ENCODE measurements around the gene SLA2.

DNA sequence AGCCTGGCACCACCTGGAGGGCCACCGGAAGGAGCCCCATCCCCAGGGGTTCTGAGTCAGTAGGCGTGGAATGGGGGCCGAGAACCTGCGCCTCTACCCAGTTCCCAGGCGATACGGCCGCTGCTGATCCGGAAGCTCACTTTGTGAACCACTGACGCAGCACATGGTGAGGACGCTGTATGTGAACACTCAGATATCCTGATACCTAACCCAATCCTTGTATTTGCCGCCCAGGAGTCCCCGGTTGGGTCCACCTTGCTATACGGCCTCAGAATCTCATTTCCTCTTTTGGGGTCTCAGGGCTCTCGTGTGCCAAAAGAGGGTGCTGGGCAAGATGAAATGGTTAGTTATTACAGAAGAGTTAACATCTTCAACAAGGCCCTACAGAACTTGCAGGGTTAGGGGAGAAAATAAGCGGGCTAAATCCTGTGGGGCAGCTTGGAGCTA, 41.0 kb downstream of the SLA2 start:
- TF ChIP-seq, protein P1, sequence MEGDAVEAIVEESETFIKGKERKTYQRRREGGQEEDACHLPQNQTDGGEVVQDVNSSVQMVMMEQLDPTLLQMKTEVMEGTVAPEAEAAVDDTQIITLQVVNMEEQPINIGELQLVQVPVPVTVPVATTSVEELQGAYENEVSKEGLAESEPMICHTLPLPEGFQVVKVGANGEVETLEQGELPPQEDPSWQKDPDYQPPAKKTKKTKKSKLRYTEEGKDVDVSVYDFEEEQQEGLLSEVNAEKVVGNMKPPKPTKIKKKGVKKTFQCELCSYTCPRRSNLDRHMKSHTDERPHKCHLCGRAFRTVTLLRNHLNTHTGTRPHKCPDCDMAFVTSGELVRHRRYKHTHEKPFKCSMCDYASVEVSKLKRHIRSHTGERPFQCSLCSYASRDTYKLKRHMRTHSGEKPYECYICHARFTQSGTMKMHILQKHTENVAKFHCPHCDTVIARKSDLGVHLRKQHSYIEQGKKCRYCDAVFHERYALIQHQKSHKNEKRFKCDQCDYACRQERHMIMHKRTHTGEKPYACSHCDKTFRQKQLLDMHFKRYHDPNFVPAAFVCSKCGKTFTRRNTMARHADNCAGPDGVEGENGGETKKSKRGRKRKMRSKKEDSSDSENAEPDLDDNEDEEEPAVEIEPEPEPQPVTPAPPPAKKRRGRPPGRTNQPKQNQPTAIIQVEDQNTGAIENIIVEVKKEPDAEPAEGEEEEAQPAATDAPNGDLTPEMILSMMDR (IDR thresholded peaks at IDR 0.05), result no peak
- no peak for TF ChIP-seq POLR2AphosphoS5 (IDR thresholded peaks at IDR 0.05; ENCODE audit: low read depth, low read length)
